ENCODE data around the gene ATP6V1G1.

DNA sequence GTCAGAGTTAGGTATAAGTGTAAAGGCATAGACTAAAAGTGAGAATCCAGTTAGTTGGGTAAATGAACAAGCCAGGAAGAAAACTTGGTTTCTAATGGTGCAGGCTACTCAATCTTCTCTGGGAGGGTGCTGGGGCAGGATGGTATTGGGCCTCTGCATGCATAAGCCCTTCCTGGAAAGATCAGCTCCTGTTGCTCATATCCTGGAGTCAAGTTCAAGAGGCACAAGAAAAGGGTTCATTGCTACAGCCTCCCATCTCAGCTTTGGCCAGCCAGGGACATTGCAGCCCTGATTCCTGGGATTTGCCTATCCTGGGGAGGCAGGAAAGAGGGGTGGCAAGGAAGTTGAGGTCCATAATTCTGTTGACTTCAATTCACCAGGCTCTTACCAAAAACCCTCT lies 40.7 kb upstream of the ATP6V1G1 start:
- TF ChIP-seq EP300 (IDR thresholded peaks at IDR 0.05; ENCODE audit: borderline replicate concordance) (no peak), RAD21 (IDR thresholded peaks at IDR 0.05; ENCODE audit: low read depth) (no peak), FOXM1 (IDR thresholded peaks at IDR 0.05; ENCODE audit: borderline replicate concordance, low read depth) (no peak), NFIC (IDR thresholded peaks at IDR 0.05) (no peak), TAF1 (IDR thresholded peaks at IDR 0.05; ENCODE audit: low read depth) (no peak), YY1 (IDR thresholded peaks at IDR 0.05; ENCODE audit: low read depth) (no peak), CREB1 (IDR thresholded peaks at IDR 0.05; ENCODE audit: low read depth) (no peak), TEAD4 (IDR thresholded peaks at IDR 0.05) (no peak)
- TF ChIP-seq, protein P1, sequence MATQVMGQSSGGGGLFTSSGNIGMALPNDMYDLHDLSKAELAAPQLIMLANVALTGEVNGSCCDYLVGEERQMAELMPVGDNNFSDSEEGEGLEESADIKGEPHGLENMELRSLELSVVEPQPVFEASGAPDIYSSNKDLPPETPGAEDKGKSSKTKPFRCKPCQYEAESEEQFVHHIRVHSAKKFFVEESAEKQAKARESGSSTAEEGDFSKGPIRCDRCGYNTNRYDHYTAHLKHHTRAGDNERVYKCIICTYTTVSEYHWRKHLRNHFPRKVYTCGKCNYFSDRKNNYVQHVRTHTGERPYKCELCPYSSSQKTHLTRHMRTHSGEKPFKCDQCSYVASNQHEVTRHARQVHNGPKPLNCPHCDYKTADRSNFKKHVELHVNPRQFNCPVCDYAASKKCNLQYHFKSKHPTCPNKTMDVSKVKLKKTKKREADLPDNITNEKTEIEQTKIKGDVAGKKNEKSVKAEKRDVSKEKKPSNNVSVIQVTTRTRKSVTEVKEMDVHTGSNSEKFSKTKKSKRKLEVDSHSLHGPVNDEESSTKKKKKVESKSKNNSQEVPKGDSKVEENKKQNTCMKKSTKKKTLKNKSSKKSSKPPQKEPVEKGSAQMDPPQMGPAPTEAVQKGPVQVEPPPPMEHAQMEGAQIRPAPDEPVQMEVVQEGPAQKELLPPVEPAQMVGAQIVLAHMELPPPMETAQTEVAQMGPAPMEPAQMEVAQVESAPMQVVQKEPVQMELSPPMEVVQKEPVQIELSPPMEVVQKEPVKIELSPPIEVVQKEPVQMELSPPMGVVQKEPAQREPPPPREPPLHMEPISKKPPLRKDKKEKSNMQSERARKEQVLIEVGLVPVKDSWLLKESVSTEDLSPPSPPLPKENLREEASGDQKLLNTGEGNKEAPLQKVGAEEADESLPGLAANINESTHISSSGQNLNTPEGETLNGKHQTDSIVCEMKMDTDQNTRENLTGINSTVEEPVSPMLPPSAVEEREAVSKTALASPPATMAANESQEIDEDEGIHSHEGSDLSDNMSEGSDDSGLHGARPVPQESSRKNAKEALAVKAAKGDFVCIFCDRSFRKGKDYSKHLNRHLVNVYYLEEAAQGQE (IDR thresholded peaks at IDR 0.05; ENCODE audit: low read depth) = no peak
- TF ChIP-seq, protein P2, sequence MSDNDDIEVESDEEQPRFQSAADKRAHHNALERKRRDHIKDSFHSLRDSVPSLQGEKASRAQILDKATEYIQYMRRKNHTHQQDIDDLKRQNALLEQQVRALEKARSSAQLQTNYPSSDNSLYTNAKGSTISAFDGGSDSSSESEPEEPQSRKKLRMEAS (IDR thresholded peaks at IDR 0.05) = no peak
